A673 (cell line): ENCODE data around the gene GOSR2.

Experiments
- EZH2 ChIP-seq: fragments of 200-600 bp; sonication (generic); IDR thresholded peaks from 2 replicates; pipeline ENCODE4 v1.6.1; 2017; ENCODE audit warnings: borderline replicate concordance, low read depth, mild to moderate bottlenecking, mixed read lengths, antibody characterized with exemption, low read length; ENCODE audit not compliant: poor library complexity, severe bottlenecking
- TF ChIP-seq, protein P1 (sequence below): fragments of 300-800, 200-600 bp; sonication (generic); conservative IDR thresholded peaks from 2 replicates; pipeline ENCODE4 v1.5.1; 2017; ENCODE audit warnings: low read depth, mild to moderate bottlenecking, antibody characterized with exemption, low read length, moderate library complexity, mixed read lengths

DNA sequence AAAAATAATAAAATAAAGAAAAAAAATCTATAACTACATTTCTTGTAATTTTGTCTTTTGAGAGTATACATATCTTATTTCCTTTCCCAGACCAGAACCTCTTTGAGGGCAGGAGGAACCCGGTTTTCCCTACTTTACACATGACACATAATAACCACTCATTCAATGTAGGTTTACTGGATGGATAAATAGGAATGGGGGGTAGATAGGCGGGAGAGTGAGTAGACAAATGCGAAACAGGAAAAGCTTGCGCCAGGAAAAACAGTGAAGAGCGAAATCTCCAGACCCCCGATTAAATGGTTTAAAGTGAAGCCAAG is 515 bp upstream of the GOSR2 start:
- TF ChIP-seq, protein P1, sequence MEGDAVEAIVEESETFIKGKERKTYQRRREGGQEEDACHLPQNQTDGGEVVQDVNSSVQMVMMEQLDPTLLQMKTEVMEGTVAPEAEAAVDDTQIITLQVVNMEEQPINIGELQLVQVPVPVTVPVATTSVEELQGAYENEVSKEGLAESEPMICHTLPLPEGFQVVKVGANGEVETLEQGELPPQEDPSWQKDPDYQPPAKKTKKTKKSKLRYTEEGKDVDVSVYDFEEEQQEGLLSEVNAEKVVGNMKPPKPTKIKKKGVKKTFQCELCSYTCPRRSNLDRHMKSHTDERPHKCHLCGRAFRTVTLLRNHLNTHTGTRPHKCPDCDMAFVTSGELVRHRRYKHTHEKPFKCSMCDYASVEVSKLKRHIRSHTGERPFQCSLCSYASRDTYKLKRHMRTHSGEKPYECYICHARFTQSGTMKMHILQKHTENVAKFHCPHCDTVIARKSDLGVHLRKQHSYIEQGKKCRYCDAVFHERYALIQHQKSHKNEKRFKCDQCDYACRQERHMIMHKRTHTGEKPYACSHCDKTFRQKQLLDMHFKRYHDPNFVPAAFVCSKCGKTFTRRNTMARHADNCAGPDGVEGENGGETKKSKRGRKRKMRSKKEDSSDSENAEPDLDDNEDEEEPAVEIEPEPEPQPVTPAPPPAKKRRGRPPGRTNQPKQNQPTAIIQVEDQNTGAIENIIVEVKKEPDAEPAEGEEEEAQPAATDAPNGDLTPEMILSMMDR = no peak
- no peak for TF ChIP-seq EZH2
